Astrocyte of the spinal cord (primary cell): Measurements from ENCODE around the gene TNS4.

Source experiments
- DNase-seq: peaks from one replicate; pipeline ENCODE4 v3.0.0; 2011; ENCODE audit warnings: low read depth, low spot score
- H3K4me3 ChIP-seq: 2 replicates; pipeline ENCODE4 v1.5.1; 2011; ENCODE audit warnings: low read depth, mild to moderate bottlenecking, low read length, moderate library complexity
- in situ Hi-C: cut with HindIII; loops from 2 replicates; pipeline ENCODE4 v1.10.0; 2017; ENCODE audit warnings: low sequenced_read_pairs
- TF ChIP-seq, protein P1 (sequence below): IDR thresholded peaks from 2 replicates; pipeline ENCODE4 v1.5.1; 2012; ENCODE audit warnings: low read depth, mild to moderate bottlenecking, low read length, inconsistent platforms

The TNS4 gene

DNA sequence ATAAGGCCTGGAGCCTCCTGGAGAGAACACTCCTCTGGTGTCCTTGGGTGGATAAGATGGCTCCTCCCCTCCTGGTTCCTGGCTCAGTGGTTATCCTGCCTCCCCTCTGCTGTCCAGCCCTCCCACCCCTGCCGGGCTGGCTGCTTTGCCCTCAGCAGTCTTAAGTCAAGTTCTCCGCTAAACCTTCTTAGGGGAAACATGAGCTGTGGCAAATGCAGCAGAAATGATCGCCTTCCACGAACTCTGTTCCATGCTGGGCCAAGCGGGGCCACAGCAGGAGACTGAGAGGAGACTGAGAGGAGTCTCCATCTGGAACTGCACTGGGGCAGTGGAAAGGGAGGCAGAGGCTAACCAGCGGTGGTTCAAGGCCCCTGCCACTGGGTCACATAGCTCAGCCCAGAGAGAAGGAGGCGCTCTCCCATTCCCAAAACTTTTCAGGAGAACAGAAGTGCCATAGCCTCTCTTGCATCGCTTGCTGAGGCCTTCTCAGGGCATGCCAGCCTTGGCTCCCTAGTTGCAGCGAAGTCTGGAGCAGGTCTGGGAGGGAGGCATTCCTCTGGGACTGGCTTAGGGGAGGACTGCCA lies 26.9 kb downstream of the TNS4 start:
- TF ChIP-seq, protein P1, sequence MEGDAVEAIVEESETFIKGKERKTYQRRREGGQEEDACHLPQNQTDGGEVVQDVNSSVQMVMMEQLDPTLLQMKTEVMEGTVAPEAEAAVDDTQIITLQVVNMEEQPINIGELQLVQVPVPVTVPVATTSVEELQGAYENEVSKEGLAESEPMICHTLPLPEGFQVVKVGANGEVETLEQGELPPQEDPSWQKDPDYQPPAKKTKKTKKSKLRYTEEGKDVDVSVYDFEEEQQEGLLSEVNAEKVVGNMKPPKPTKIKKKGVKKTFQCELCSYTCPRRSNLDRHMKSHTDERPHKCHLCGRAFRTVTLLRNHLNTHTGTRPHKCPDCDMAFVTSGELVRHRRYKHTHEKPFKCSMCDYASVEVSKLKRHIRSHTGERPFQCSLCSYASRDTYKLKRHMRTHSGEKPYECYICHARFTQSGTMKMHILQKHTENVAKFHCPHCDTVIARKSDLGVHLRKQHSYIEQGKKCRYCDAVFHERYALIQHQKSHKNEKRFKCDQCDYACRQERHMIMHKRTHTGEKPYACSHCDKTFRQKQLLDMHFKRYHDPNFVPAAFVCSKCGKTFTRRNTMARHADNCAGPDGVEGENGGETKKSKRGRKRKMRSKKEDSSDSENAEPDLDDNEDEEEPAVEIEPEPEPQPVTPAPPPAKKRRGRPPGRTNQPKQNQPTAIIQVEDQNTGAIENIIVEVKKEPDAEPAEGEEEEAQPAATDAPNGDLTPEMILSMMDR: no peak
- peak; percentile 49 for DNase-seq
- H3K4me3 ChIP-seq: no peak overlapping the region
- in situ Hi-C loops: no loop called here

DNA sequence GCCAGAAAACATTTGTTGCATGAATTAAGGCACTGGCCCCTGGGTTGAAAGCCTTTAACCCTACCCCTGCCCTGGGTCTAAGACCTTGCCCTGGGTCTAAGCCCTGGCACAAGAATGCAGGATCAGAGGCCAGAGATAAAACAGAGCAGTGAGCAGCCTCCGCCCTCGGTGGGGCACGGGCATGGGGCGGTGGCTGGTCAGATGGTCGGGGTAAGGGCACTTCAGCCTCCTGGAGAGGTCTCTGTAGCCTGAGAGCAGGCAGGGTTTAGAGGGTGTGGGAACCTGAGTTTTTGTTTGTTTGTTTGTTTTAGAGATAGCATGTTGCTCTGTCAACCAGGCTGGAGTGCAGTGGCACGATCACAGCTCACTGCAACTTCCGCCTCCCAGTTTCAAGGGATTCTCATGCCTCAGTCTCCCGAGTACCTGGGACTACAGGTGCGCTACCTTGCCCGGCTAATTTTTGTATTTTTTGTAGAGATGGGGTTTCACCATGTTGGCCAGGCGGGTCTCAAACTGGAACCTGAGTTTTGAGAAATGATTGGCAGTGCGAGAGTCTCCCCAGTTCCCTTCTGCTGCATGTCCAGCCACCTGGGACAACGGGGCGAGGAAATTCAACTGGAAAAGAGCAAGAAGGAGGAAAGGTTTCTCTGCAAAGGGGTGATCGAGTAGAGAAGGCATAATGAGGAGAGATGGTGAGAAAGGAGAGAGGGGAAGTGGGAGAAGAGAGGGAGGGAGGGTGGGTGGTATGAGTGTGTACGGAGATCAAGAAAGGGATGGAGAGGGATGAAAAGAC lies 27.7 kb downstream of the TNS4 start:
- TF ChIP-seq, protein P1: no peak
- no peak for DNase-seq

DNA sequence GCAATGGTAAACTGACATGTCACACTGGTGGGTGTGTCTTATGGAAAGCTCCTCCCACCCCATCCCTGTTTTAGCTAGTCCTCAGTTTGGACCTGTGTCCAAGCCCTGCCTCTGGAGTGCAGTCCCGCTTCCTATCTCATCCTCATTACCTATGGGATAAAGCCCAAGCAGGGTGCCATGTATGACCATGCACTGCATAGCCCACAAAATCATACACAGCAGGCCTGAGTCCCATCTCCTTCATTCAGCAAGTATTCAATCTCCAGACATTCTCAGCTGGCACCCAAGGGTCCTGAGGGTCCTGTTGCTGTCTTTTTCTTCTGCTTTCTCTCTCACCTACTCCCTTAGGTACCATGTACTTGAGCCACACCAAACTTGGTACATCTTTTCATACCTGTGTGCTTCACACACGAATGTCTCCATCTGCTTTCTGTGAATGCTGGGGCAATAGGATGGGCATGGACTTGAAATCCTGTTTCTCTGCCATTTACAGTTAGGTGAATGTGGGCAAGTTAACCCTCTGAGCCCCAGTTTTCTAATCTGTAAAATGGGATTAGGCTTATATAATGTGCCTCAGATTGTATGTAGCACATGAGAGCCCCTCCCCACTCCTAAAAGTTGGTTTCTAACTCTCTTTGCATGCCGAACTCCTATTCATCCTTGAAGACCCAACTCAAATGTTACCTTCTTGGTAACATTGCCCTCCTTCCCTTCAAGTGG lies 28.5 kb downstream of the TNS4 start:
- H3K4me3 ChIP-seq: no peak overlapping the region
- in situ Hi-C loops: no loop called here
- TF ChIP-seq, protein P1: no peak
- no peak for DNase-seq

More for the DNA sequence above, 27.7 kb downstream of the TNS4 start:
- in situ Hi-C loops: no loop called here
- no peak overlapping the region for H3K4me3 ChIP-seq

DNA sequence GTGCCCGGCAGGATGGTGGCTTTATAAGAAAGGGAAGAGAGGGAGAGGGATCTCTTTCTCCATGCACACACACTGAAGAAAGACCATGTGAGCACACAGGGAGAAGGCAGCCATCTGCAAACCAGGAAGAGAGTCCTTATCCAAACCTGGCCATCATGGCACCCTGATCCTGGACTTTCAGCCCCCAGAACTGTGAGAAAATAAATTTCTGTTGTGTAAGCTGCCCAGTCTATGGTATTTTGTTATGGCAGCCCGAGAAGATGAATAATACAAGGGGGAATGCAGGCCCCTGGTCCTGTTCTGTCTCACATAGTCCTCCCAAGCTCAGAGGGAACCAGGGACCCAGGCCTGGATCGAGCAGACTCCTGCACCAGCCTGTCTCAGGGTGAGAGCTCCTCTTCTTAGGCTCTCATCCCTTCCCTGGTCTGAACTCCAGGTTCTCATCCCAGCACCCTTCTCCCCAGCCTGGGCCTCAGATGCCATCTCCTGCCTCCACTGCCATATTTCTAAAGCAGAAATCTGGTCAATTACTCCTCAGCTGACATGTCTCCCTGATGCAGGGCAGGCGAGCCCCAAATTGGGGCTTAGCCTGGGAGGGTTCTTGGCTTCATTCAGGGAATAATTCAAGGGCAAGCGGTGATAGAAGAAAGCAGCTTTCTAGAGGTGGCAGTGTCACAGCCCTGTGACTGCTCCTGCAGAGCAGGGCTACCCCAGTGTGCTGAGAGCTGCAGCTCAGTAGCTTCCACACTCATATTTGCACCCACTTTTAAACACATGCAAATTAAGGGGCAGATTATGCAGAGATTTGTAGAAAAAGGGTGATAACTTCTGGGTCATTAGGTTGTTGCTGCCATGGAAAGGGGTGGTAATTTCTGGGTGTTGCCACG lies 29.3 kb downstream of the TNS4 start:
- in situ Hi-C loops: no loop called here
- no peak for DNase-seq

DNA sequence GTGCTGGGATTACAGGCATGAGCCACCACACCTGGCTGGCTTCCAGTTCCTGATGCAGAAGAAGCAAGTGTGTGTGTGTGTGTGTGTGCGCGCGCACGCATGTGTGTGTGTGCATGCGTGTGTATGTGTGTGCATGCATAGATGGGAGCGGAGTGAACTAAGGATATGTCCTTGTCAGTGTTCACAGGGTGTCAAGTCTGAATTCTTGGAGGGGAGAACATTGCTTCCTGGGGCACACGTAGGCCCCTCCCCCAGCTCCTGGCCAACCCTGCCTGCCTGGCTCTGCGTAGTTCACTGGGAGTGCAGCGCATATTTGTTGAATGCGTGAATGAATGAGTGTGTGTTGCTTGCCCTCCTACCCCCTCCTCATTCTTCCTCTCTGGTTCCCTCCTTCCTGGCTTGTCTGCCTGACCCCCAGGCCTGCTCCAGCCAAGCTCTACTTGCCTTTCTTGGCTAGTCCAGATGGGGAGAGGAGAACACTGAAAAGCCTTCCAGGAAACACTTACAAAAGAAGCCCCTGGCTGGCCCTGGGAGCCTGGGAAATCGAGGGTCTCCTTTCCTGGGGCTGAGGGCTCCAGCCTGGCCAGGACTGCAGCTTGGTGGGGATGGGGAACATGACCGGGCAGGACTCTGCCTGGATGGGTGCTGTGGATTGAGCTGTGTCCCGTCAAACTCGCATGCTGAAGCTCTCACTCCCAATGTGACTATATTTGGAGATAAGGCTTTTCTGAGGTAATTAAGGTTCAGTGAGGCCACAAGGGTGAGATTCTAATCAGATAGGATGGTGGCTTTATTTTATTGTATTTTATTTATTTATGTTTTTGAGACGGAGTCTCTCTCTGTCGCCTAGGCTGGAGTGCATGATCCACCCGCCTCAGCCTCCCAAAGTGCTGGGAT lies 30.2 kb downstream of the TNS4 start:
- peak; percentile 85 for DNase-seq
- H3K4me3 ChIP-seq: no peak overlapping the region
- in situ Hi-C loops: no loop called here
- TF ChIP-seq, protein P1: no peak

More for the DNA sequence above, 29.3 kb downstream of the TNS4 start:
- H3K4me3 ChIP-seq: no peak overlapping the region
- TF ChIP-seq, protein P1: no peak
